ENCODE data around the gene MRPL28.

DNA sequence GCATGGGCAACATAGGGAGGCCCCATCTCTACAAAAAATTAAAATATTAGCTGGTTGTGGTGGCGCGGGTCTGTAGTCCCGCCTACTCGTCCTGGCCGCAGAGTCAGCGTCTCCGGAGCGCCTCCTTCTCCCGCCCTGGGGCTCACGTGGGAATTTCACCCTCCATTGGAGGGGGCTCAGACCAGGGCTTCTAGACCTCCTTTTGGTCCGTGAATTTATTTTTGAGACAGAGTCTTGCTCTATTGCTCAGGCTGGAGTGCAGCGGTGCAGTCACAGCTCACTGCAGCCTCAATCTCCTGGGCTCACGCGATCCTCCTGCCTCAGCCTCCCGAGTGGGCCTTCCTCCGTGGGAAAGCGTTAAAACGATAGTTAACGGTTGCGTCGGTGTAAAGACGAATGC lies 26.3 kb upstream of the MRPL28 start:
- TF ChIP-seq, protein P1, sequence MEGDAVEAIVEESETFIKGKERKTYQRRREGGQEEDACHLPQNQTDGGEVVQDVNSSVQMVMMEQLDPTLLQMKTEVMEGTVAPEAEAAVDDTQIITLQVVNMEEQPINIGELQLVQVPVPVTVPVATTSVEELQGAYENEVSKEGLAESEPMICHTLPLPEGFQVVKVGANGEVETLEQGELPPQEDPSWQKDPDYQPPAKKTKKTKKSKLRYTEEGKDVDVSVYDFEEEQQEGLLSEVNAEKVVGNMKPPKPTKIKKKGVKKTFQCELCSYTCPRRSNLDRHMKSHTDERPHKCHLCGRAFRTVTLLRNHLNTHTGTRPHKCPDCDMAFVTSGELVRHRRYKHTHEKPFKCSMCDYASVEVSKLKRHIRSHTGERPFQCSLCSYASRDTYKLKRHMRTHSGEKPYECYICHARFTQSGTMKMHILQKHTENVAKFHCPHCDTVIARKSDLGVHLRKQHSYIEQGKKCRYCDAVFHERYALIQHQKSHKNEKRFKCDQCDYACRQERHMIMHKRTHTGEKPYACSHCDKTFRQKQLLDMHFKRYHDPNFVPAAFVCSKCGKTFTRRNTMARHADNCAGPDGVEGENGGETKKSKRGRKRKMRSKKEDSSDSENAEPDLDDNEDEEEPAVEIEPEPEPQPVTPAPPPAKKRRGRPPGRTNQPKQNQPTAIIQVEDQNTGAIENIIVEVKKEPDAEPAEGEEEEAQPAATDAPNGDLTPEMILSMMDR (conservative IDR thresholded peaks at IDR 0.05 in 1 of 2, IDR thresholded peaks at IDR 0.05 in 1 of 2; ENCODE audit: extremely low read depth in 1 of 2, insufficient read depth in 1 of 2, low read depth in 1 of 2, low read length in 2 of 2), result no peak
- TF ChIP-seq EZH2 (IDR thresholded peaks at IDR 0.05; ENCODE audit: borderline replicate concordance, low read length), result no peak
